Hepatocyte (in vitro differentiated cells): ENCODE data around the gene NNAT. TPM values are rescaled to one million over a fixed set of nuclear protein-coding genes. Genes with fewer than 3 reads are reported as not detected.

ENCODE experiments used
- DNase-seq: peaks from one replicate; pipeline ENCODE4 v3.0.0-alpha.2; 2016; ENCODE audit warnings: low spot score
- H2AFZ ChIP-seq: fragments of 200-600 bp; sonication (generic); 2 replicates; pipeline ENCODE4 v1.6.0; 2016; ENCODE audit warnings: antibody characterized with exemption, mild to moderate bottlenecking
- H3K27ac ChIP-seq: fragments of 200-600 bp; sonication (generic); 2 replicates; pipeline ENCODE4 v1.5.1; 2016; ENCODE audit warnings: mild to moderate bottlenecking
- H3K27me3 ChIP-seq: fragments of 200-600 bp; sonication (generic); 2 replicates; pipeline ENCODE4 v1.6.1; 2016
- H3K36me3 ChIP-seq: fragments of 200-600 bp; sonication (generic); replicated peaks from 2 replicates; pipeline ENCODE4 v1.5.1; 2016; ENCODE audit warnings: low read depth; ENCODE audit not compliant: insufficient read depth
- H3K4me1 ChIP-seq: fragments of 200-600 bp; sonication (generic); 2 replicates; pipeline ENCODE4 v1.5.1; 2016; ENCODE audit warnings: mild to moderate bottlenecking, moderate library complexity; ENCODE audit not compliant: insufficient read depth
- H3K4me2 ChIP-seq: fragments of 200-600 bp; sonication (generic); 2 replicates; pipeline ENCODE4 v1.6.0; 2016
- H3K4me3 ChIP-seq: fragments of 200-600 bp; sonication (generic); 2 replicates; pipeline ENCODE4 v1.5.1; 2016; ENCODE audit warnings: mild to moderate bottlenecking
- H3K79me2 ChIP-seq: fragments of 200-600 bp; sonication (generic); 2 replicates; pipeline ENCODE4 v1.6.0; 2017; ENCODE audit warnings: mild to moderate bottlenecking
- H3K9me2 ChIP-seq: fragments of 200-600 bp; sonication (generic); replicated peaks from 2 replicates; pipeline ENCODE4 v1.6.0; 2017; ENCODE audit warnings: mild to moderate bottlenecking; ENCODE audit not compliant: insufficient read depth
- H3K9me3 ChIP-seq: fragments of 200-600 bp; sonication (generic); 2 replicates; pipeline ENCODE4 v1.5.1; 2016; ENCODE audit warnings: low read depth, mild to moderate bottlenecking
- H4K20me1 ChIP-seq: fragments of 200-600 bp; sonication (generic); 2 replicates; pipeline ENCODE4 v1.6.0; 2016; ENCODE audit warnings: mild to moderate bottlenecking; ENCODE audit not compliant: insufficient read depth, poor library complexity, severe bottlenecking
- CTCF ChIP-seq: fragments of 200-600 bp; sonication (generic); IDR thresholded peaks from 2 replicates; pipeline ENCODE4 v1.5.1; 2016; ENCODE audit warnings: antibody characterized with exemption, mild to moderate bottlenecking; ENCODE audit not compliant: poor library complexity
- EZH2 ChIP-seq: fragments of 200-600 bp; sonication (generic); IDR thresholded peaks from 2 replicates; pipeline ENCODE4 v1.6.1; 2016; ENCODE audit warnings: antibody characterized with exemption, mild to moderate bottlenecking, borderline replicate concordance
- EZH2phosphoT487 ChIP-seq: fragments of 200-600 bp; sonication (generic); IDR thresholded peaks from one replicate; pipeline ENCODE4 v1.6.1; 2018; ENCODE audit warnings: antibody characterized with exemption, mild to moderate bottlenecking, low read depth, moderate library complexity; ENCODE audit not compliant: unreplicated experiment, severe bottlenecking
- WGBS: methylation state at CpG from one replicate; pipeline ENCODE4 v1.1.6; 2016; ENCODE audit warnings: low lambda C conversion rate; ENCODE audit errors: missing lambda C conversion rate; 5-methylcytosine and 5-hydroxymethylcytosine counted together
- polyA plus RNA-seq: library from polyadenylated mRNA; unstranded; fragments of >200 nt; fragmentation: Nextera tagmentation; extraction: Ambion mirVana; gene quantifications from 2 replicates; pipeline ENCODE4 v1.2.1, GENCODE V29; 2016
- total RNA-seq: library from RNA; depleted of rRNA; stranded (reverse); fragments of >200 nt; gene quantifications from 2 replicates; pipeline ENCODE4 v1.2.3, GENCODE V29; 2014

Gene NNAT
- total and polyA plus RNA-seq, 2 experiments from 2014 or later: 1.1 TPM; not detected in 1

- no peaks in the 10 kb centered on the region for H3K9me3 ChIP-seq
- no peaks in the 10 kb centered on the region for H3K36me3 ChIP-seq
- H3K4me1 ChIP-seq: no peaks in the 10 kb centered on the region
- 93% methylated on average over 8 of the region's 8 CpGs for WGBS
- no peaks in the 10 kb centered on the region for H3K9me2 ChIP-seq
- H3K27ac ChIP-seq: no peak overlapping the region
- no peak overlapping the region for H3K4me3 ChIP-seq
- TF ChIP-seq EZH2phosphoT487 (no peak), CTCF (no peak), EZH2 (no peak)
- no peaks in the 10 kb centered on the region for H3K27me3 ChIP-seq
- no peak overlapping the region for H2AFZ ChIP-seq
- no peaks in the 10 kb centered on the region for H3K79me2 ChIP-seq
- H4K20me1 ChIP-seq: no peaks in the 10 kb centered on the region
- DNase-seq: no peak
- H3K4me2 ChIP-seq: no peak overlapping the region
Observed at GRCh38 chr20:37494301-37494700, 26.7 kb upstream of the NNAT start.

- no peaks in the 10 kb centered on the region for H3K4me1 ChIP-seq
- H2AFZ ChIP-seq: no peak overlapping the region
- no peaks in the 10 kb centered on the region for H3K9me3 ChIP-seq
- no peak for DNase-seq
- H3K9me2 ChIP-seq: no peaks in the 10 kb centered on the region
- TF ChIP-seq EZH2 (no peak), CTCF (no peak), EZH2phosphoT487 (no peak)
- H4K20me1 ChIP-seq: no peaks in the 10 kb centered on the region
- no peak overlapping the region for H3K4me3 ChIP-seq
- no peak overlapping the region for H3K27ac ChIP-seq
- no peaks in the 10 kb centered on the region for H3K36me3 ChIP-seq
- no peaks in the 10 kb centered on the region for H3K79me2 ChIP-seq
- no peaks in the 10 kb centered on the region for H3K27me3 ChIP-seq
- 85% methylated on average over 5 of the region's 5 CpGs for WGBS
- H3K4me2 ChIP-seq: no peak overlapping the region
Observed at GRCh38 chr20:37494796-37495195, 26.3 kb upstream of the NNAT start.

GRCh38 chr20:37498066-37498665 lies 22.9 kb upstream of the NNAT start:
- Histone ChIP-seq H3K27ac (no peak overlapping the region), H3K79me2 (no peaks in the 10 kb centered on the region), H3K27me3 (no peaks in the 10 kb centered on the region), H3K9me3 (no peaks in the 10 kb centered on the region), H3K9me2 (no peaks in the 10 kb centered on the region), H2AFZ (no peak overlapping the region), H3K36me3 (no peaks in the 10 kb centered on the region), H3K4me3 (no peak overlapping the region), H3K4me1 (no peaks in the 10 kb centered on the region), H4K20me1 (no peaks in the 10 kb centered on the region), H3K4me2 (no peak overlapping the region)
- no peak for DNase-seq
- TF ChIP-seq EZH2phosphoT487 (no peak), EZH2 (no peak), CTCF (no peak)
- 79% methylated on average over 2 of the region's 2 CpGs for WGBS
